ENCODE measurements around the gene SGSH. TPM values are rescaled to one million over a fixed set of nuclear protein-coding genes. Genes with fewer than 3 reads are reported as not detected.
A peak's percentile ranks its signal among the peaks of the same experiment; 100 is the strongest.
"Not testable (repeated sequence)": the region's sequence is repeated elsewhere in the genome, so short reads cannot be mapped to it uniquely, and the experiment has no call there.

Gene SGSH
- total RNA-seq, 3 donors from 2014 or later = 18.9 to 25.2 (median 19.1) TPM

DNA sequence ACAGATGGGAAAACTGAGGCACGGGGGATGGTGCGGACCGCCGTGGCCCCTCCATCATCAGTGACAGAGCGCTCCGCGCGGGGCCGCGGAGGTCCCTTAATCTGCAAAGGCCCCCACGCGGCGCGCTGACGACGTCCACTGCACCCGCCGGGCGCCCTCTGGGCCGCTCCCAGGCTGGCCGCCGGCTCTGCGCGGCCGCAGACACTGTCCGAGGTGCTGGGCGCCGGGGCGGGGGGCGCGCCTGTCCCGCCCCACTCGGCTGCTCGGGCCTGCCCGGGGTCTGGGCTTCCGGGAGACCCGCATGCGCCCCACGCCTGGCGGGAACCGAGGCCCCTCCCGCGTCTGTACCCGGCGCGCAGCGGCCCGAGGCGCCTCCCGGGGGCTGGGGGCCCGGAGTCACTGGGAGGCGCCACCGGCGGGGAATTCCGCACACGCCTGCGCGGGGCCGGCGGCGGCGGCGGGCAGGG is 40.0 kb upstream of the SGSH start:
- H3K27me3 Mint-ChIP-seq (ENCODE audit: low read depth) = no peaks in the 10 kb centered on the region

DNA sequence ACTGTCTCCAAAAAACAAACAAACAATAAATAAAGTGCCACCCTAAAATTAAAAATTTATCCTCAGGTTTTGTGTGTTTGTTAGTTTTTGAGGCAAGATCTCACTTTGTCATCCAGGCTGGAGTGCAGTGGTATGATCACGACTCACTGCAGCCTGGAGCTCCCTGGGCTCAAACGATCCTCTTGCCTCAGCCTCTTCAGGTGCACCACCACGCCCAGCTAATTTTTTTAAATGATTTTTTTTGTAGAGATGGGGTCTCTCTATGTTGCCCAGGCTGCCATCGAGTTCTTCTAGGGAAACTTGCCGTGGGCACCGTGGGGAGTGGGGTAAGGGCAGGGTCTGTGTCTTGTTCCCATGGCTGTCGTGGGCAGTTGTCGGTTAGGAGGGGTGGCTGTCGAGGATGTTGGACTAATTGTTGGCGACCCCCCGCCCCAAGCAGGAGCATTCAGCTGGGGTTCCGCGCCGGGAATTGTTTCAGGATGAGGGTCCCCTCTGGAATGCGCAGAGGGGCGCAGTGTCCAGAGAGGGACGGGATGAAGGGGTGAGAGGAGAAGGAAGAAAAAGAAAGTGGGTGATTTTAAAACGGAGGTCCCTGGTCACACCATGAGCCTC is 39.4 kb upstream of the SGSH start:
- Mint-ChIP-seq H3K4me1 (ENCODE audit: low read depth) (peaks cover 68% of the 10 kb centered on the region), H3K9me3 (no peaks in the 10 kb centered on the region), H3K4me3 (peak overlapping the region; percentile 86), H3K36me3 (ENCODE audit: insufficient read depth) (peaks cover 4% of the 10 kb centered on the region), H3K27me3 (ENCODE audit: low read depth) (no peaks in the 10 kb centered on the region)
- DNase-seq = no peak
- no peak for ATAC-seq

More for the DNA sequence above, 40.0 kb upstream of the SGSH start:
- ATAC-seq (peak; percentile 44 to 52), DNase-seq (peak; percentile 79)
- Mint-ChIP-seq H3K36me3 (ENCODE audit: insufficient read depth) (peaks cover 7% of the 10 kb centered on the region), H3K9me3 (no peaks in the 10 kb centered on the region), H3K4me1 (ENCODE audit: low read depth) (peaks cover 66% of the 10 kb centered on the region), H3K4me3 (peak overlapping the region; percentile 86)

DNA sequence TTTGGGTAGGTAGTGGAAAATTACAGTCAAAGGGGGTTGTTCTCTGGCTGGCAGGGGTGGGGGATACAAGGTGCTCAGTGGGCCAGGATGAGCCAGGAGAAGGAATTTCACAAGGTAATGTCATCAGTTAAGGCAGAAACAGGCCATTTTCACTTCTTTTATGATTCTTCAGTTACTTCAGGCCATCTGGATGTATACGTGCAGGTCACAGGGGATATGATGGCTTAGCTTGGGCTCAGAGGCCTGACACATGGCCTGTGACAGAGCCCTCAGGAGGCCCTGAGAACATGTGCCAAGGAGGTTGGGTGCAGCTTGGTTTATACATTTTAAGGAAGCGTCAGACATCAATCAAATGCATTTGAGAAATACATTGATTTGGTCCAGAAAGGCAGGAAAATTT is 38.2 kb upstream of the SGSH start:
- ATAC-seq; H3K27me3 Mint-ChIP-seq (ENCODE audit: low read depth); H3K36me3 Mint-ChIP-seq (ENCODE audit: insufficient read depth); DNase-seq; H3K9me3 Mint-ChIP-seq: not testable (repeated sequence)
- Mint-ChIP-seq H3K4me3 (peak overlapping the region; percentile 86), H3K4me1 (ENCODE audit: low read depth) (peaks cover 77% of the 10 kb centered on the region)

DNA sequence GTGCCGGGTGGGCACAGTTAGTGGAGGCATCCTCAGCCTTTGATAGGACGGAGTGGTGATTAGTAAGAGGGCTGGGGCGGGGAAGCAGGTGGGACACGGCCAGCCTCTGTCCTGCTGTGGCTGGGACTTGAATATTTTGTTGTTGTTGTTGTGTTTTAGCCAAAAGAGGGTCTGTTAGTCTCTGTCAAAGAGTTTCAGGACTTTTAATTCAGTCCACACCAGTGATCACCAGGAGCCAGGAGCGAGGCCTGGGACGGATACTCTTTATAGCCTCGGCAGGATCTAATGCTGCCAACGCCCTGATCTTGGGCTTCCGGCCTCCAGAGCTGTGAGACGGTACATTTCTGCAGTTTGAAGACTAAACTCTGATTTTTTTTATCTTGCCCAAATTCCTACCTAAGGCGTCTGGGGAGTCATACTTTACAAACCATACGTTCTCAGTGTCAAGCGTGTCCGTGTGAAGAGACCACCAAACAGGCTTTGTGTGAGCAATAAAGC is 37.6 kb upstream of the SGSH start:
- Mint-ChIP-seq H3K4me1 (ENCODE audit: low read depth) (peaks cover 77% of the 10 kb centered on the region), H3K36me3 (ENCODE audit: insufficient read depth) (no peaks in the 10 kb centered on the region), H3K27me3 (ENCODE audit: low read depth) (no peaks in the 10 kb centered on the region), H3K4me3 (peak overlapping the region; percentile 86), H3K9me3 (no peaks in the 10 kb centered on the region)
- DNase-seq (no peak), ATAC-seq (no peak)

DNA sequence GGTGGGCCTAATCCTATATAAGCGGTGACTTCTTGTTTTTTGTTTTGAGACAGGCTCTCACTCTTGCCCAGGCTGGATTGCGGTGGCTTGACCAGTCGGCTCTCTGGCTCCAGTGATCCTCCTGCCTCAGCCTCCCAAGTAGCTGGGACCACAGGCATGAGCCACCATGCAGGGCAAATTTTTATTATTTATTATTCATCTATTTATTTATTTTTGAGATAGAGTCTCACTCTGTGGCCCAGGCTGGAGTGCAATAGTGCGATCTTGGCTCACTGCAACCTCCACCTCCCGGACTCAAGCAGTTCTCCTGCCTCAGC is 35.9 kb upstream of the SGSH start:
- H3K27me3 Mint-ChIP-seq (ENCODE audit: low read depth) = no peaks in the 10 kb centered on the region
- no peak overlapping the region for H3K4me3 Mint-ChIP-seq
- H3K4me1 Mint-ChIP-seq (ENCODE audit: low read depth) = peaks cover 67% of the 10 kb centered on the region
- DNase-seq (no peak), ATAC-seq (no peak)
- no peaks in the 10 kb centered on the region for H3K9me3 Mint-ChIP-seq
- peaks cover 2% of the 10 kb centered on the region for H3K36me3 Mint-ChIP-seq (ENCODE audit: insufficient read depth)

DNA sequence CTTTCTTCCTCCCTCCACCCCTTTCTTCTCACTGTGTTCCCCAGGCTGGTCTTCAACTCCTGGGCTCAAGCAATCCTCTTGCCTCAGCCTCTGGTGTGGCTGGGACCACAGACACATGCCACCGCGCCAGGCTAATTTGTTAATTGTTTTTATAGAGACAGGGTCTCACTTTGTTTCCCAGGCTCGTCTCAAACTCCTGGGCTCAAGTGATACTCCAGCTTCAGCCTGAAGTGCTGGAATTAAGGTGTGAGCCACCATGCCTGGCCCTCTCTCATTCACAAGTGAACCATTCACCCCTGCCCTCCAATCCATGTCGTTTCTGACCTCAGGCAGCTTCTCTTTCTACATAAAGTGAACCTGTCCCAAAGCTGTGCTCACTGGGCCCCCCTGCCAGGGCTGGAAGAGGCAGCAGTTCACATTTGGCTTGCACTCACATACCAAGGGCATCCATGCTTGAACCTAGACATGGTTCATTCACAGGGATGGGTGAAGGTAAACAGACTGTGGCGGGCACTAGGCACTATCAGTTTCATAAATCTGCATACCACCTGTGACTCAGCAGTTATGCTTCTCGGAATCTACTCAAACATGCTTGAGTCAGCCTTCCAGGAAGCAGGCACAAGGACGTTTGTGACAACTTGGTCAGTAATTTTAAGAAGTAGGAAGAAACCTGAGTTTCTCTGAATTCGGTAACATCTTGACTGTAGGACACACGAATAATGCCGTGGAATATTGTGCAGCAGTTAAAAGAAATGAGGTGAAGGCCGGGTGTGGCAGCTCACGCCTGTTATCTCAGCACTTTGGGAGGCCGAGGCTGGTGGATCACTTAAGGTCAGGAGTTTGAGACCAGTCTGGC is 34.5 kb upstream of the SGSH start:
- DNase-seq (peak; percentile 59), ATAC-seq (peak; percentile 67 to 71)
- no peaks in the 10 kb centered on the region for H3K27me3 Mint-ChIP-seq (ENCODE audit: low read depth)
- H3K36me3 Mint-ChIP-seq (ENCODE audit: insufficient read depth) = peaks cover 2% of the 10 kb centered on the region
- no peaks in the 10 kb centered on the region for H3K9me3 Mint-ChIP-seq
- H3K4me3 Mint-ChIP-seq = peak overlapping the region; percentile 60
- H3K4me1 Mint-ChIP-seq (ENCODE audit: low read depth) = peaks cover 64% of the 10 kb centered on the region

DNA sequence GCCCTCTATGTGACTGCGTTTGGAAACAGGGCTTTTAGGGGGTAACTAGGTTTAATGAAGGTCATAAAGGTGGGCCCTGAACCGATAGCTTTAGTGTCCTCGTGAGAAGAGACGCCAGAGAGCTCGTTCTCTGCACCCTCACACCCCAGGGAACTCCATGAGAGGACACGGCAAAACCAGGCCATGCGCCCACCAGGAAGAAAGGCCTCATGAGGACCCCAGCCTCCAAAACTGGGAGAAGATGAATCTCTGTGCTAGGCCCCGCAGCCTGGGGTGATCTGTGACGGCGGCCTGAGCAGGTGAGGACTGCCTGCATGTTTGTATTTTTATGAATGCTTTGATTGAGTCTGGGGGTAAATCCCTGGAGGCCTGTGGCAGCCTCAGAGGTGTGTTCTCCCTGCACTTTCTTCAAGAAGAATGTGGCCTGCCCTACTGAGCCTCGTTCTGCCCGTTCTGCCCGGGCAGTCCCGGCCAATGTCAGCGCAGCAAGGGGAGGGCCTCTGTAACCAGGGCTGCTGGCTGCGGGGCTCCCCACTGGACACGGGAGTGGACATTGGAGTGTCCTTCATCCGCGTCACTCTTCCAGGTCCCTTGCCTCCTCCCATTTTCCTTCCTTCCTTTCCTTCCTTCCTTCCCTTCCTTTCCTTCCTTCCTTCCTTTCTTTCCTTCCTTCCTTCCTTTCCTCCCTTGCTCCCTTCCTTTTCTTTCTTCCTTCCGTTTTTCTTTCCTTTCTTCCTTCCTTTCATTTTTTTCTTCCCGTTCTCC is 33.7 kb upstream of the SGSH start:
- ATAC-seq (no peak), DNase-seq (no peak)
- Mint-ChIP-seq H3K27me3 (ENCODE audit: low read depth) (no peaks in the 10 kb centered on the region), H3K36me3 (ENCODE audit: insufficient read depth) (peaks cover 2% of the 10 kb centered on the region), H3K4me1 (ENCODE audit: low read depth) (peaks cover 56% of the 10 kb centered on the region), H3K9me3 (no peaks in the 10 kb centered on the region), H3K4me3 (no peak overlapping the region)

DNA sequence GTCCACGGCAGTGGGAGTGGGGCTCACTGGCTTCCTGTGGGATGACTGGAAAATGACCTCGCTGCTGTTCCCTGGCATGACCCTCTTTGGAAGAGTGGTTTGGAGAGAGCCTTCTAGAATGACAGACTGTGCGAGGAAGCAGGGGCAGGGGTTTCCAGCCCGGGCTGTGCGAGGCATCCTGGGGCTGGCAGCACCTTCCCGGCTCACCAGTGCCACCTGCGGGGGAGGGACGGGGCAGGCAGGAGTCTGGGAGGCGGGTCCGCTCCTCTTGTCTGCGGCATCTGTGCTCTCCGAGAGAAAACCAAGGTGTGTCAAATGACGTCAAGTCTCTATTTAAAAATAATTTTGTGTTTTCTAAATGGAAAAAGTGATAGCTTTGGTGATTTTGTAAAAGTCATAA is 32.7 kb upstream of the SGSH start:
- ATAC-seq = peak; percentile 81 to 85
- no peaks in the 10 kb centered on the region for H3K27me3 Mint-ChIP-seq (ENCODE audit: low read depth)
- peaks cover 47% of the 10 kb centered on the region for H3K4me1 Mint-ChIP-seq (ENCODE audit: low read depth)
- H3K4me3 Mint-ChIP-seq = no peak overlapping the region
- DNase-seq = peak; percentile 92
- H3K9me3 Mint-ChIP-seq = no peaks in the 10 kb centered on the region
- peaks cover 2% of the 10 kb centered on the region for H3K36me3 Mint-ChIP-seq (ENCODE audit: insufficient read depth)

DNA sequence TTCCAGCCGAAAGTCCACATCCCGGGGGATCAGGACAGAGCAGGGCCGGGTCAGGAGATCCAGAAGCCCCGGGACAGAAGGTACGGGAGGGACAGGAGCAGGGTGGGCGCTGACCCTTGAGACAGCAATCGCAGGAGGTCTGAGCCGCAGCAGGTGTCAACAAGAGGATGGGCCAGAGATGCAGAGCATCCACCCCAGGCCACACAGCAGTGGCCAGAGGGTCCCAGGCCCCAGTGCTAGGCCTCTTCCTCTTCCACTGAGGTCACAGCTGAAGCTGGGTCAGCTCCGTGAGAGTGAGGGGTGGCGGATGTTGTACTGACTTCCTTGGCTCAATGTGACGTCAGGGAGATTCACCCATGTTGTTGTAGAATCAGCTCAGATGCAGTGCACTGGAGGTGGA is 31.8 kb upstream of the SGSH start:
- no peaks in the 10 kb centered on the region for H3K27me3 Mint-ChIP-seq (ENCODE audit: low read depth)
- H3K4me1 Mint-ChIP-seq (ENCODE audit: low read depth) = peaks cover 40% of the 10 kb centered on the region
- peaks cover 2% of the 10 kb centered on the region for H3K36me3 Mint-ChIP-seq (ENCODE audit: insufficient read depth)
- H3K9me3 Mint-ChIP-seq = no peaks in the 10 kb centered on the region
- H3K4me3 Mint-ChIP-seq = no peak overlapping the region
- no peak for DNase-seq
- ATAC-seq = no peak

DNA sequence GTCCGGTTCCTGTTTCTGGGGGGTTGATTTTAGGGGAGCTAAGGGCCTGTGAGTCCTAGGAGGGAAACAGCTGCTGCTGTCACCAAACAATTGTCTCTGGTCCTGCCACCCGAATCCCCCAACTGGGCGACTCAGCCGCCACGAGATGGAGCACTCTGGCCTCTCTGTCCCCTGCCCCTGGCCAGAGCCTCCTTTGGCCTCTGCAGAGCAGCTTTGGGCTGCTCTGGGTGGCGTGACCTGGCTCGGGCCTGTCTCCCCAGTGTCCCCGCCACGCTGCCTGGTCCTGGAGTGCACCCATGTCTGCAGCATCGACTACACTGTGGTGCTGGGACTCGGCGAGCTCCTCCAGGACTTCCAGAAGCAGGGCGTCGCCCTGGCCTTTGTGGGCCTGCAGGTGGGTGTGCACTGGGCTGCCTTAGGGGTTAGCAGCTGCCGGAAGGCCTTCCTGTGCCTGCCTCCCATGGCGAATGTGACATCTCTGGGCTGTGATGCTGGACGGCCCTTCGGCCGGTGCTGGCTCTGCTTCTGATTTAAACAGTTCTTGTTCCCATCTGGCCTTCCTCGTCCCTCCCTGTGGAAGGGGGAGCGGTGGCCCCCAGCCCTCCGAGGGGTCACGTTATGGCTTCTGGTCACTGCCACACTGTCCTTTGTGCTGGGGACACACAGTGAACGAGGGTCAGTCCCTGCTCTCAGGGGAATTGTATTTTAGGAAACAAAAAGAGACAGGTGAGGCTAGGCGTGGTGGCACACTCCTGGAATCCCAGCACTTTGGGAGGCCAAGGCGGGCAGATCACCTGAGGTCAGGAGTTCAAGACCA is 29.0 kb upstream of the SGSH start:
- no peak for ATAC-seq
- peaks cover 5% of the 10 kb centered on the region for H3K36me3 Mint-ChIP-seq (ENCODE audit: insufficient read depth)
- no peaks in the 10 kb centered on the region for H3K9me3 Mint-ChIP-seq

DNA sequence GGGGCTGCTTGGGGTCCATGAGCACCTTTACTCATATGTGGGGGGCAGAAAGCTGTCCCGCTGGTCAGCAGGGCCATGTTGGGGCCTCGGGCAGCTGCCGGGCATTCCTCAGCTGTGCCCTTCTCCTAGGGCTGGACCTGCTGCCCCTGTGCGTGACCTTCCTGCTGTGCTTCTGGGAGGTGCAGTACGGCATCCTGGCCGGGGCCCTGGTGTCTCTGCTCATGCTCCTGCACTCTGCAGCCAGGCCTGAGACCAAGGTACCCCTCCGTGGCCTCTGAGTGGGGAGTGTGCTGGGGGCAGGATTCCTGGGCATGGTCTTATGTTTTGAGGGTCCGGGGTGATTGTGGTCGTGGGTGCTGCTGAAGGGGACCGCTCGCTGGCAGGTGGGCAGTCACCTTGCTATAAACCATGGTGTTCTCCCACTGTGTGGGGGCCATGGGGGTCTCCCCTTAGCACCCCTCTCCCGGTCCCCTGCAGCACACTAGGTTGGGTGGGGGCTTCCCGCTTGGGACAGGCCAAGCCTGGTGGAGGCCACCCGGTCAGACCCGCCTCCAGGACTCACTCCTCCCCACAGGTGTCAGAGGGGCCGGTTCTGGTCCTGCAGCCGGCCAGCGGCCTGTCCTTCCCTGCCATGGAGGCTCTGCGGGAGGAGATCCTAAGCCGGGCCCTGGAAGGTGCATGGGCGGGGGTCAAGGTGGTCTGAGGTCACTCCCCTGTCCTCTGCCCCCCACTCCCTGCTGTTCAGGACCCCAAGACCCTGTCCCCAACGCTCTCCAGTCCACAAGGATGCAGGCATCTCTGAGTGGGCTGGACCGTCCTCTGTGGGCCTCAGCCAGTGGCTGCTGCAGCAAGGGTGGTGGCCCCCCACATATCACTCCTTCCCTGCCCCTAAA is 28.1 kb upstream of the SGSH start:
- peaks cover 5% of the 10 kb centered on the region for H3K36me3 Mint-ChIP-seq (ENCODE audit: insufficient read depth)
- no peak for ATAC-seq

More for the DNA sequence above, 29.0 kb upstream of the SGSH start:
- DNase-seq = no peak
- H3K4me1 Mint-ChIP-seq (ENCODE audit: low read depth) = peaks cover 17% of the 10 kb centered on the region
- H3K27me3 Mint-ChIP-seq (ENCODE audit: low read depth) = no peaks in the 10 kb centered on the region
- H3K4me3 Mint-ChIP-seq = no peak overlapping the region

DNA sequence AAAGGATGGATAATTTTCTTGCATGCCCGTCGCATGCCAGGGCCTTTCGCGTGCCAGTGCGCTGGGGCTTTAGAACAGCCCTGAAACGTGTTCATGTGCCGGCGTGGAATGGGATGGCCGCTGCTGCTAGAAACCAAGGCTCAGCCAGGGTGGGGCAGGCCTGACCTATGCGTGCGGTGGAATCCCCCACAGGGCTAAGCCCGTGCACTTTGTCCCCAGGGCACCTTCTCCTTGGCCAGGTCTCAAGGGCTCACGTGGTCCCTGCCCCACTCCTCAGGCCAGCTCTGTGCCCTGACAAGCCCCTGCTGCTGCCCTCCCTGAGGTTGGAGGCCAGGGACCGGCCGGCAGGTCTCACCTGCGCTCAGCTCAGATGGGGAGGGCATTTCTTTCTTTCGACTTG is 27.4 kb upstream of the SGSH start:
- Mint-ChIP-seq H3K9me3 (no peaks in the 10 kb centered on the region), H3K4me3 (no peak overlapping the region), H3K27me3 (ENCODE audit: low read depth) (no peaks in the 10 kb centered on the region), H3K4me1 (ENCODE audit: low read depth) (peaks cover 2% of the 10 kb centered on the region), H3K36me3 (ENCODE audit: insufficient read depth) (peaks cover 8% of the 10 kb centered on the region)
- ATAC-seq (no peak), DNase-seq (no peak)

More for the DNA sequence above, 28.1 kb upstream of the SGSH start:
- no peaks in the 10 kb centered on the region for H3K27me3 Mint-ChIP-seq (ENCODE audit: low read depth)
- no peaks in the 10 kb centered on the region for H3K9me3 Mint-ChIP-seq
- DNase-seq = no peak
- H3K4me1 Mint-ChIP-seq (ENCODE audit: low read depth) = peaks cover 9% of the 10 kb centered on the region
- H3K4me3 Mint-ChIP-seq = no peak overlapping the region

DNA sequence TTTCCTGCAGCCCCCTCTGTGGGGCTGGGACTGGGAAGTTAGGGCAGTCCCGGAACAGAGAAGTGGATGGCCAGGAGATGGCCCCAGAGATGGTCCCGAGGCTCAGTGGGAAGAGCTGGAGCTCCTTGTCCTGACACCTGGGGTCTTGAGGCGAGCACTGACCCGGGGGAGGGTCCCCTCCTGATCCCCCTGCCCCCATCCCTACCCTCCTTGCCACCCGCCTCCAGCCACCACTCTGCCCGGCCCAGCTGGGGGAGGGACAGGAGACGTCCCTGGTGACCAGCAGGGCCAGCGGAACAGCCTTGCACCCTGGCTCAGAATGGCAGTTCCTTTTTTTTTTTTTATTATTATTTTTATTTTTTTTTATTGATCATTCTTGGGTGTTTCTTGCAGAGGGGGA is 26.6 kb upstream of the SGSH start:
- Mint-ChIP-seq H3K27me3 (ENCODE audit: low read depth) (no peaks in the 10 kb centered on the region), H3K4me3 (no peak overlapping the region), H3K9me3 (no peaks in the 10 kb centered on the region), H3K36me3 (ENCODE audit: insufficient read depth) (peaks cover 8% of the 10 kb centered on the region), H3K4me1 (ENCODE audit: low read depth) (no peaks in the 10 kb centered on the region)
- no peak for ATAC-seq
- no peak for DNase-seq
